Measurements from ENCODE around the gene OARD1.
A peak's percentile ranks its signal among the peaks of the same experiment; 100 is the strongest.

OARD1 gene

GRCh38 chr6:41073968-41074691 lies 2.0 kb upstream of the OARD1 start:
- no peak for DNase-seq

- DNase-seq, result peak; percentile 28 to 44
These were observed 1.2 kb upstream of the OARD1 start for GRCh38 chr6:41073203-41073967.

- peak in 1 of 2 experiments; percentile 100 for DNase-seq
These were observed 663 bp upstream of the OARD1 start, which contains the start of gene NFYA for GRCh38 chr6:41072836-41073202. NFYA (plus strand) TSS chr6:41072974; CDS start chr6:41079090, 6,116 bp downstream.

GRCh38 chr6:41071501-41071922 lies 644 bp downstream of the OARD1 start:
- DNase-seq, result peak in 1 of 2 experiments; percentile 51

- peak in 1 of 2 experiments; percentile 24 for DNase-seq
These were observed 5.3 kb downstream of the OARD1 start for GRCh38 chr6:41066867-41067304.

GRCh38 chr6:41065550-41066026 lies 6.6 kb downstream of the OARD1 start:
- DNase-seq, result no peak

GRCh38 chr6:41064841-41065240 lies 7.3 kb downstream of the OARD1 start:
- DNase-seq, result no peak

- no peak for DNase-seq
These were observed 8.3 kb downstream of the OARD1 start for GRCh38 chr6:41063884-41064285.

- DNase-seq, result no peak
These were observed 10.1 kb downstream of the OARD1 start for GRCh38 chr6:41062056-41062455.

- no peak for DNase-seq
These were observed 10.9 kb downstream of the OARD1 start for GRCh38 chr6:41061196-41061726.

- DNase-seq, result no peak
These were observed 12.6 kb downstream of the OARD1 start for GRCh38 chr6:41059556-41059955.

GRCh38 chr6:41058783-41059181 lies 13.4 kb downstream of the OARD1 start:
- DNase-seq, result no peak

- DNase-seq, result no peak
These were observed 15.2 kb downstream of the OARD1 start for GRCh38 chr6:41056768-41057490.

GRCh38 chr6:41055149-41055548 lies 17.0 kb downstream of the OARD1 start:
- DNase-seq, result peak; percentile 10 to 13

- DNase-seq, result no peak
These were observed 17.6 kb downstream of the OARD1 start for GRCh38 chr6:41054511-41054910.

GRCh38 chr6:41053041-41053440 lies 19.1 kb downstream of the OARD1 start, which contains the start of gene APOBEC2:
APOBEC2 (plus strand) TSS chr6:41053202; CDS start chr6:41053348, 146 bp downstream.
- no peak for DNase-seq

- DNase-seq, result no peak
These were observed 20.3 kb downstream of the OARD1 start for GRCh38 chr6:41051873-41052272.

- no peak for DNase-seq
These were observed 21.6 kb downstream of the OARD1 start for GRCh38 chr6:41050536-41050935.

GRCh38 chr6:41049955-41050354 lies 22.2 kb downstream of the OARD1 start:
- no peak for DNase-seq

GRCh38 chr6:41049521-41049920 lies 22.6 kb downstream of the OARD1 start:
- no peak for DNase-seq

- DNase-seq, result no peak
These were observed 24.1 kb downstream of the OARD1 start for GRCh38 chr6:41047745-41048732.

- DNase-seq, result no peak
These were observed 24.9 kb downstream of the OARD1 start for GRCh38 chr6:41047306-41047705.

Data from NCI-H187 (cell line).